K562 (cell line): ENCODE measurements around the gene PLCB3. TPM values are rescaled to one million over a fixed set of nuclear protein-coding genes. Genes with fewer than 3 reads are reported as not detected.
A peak's percentile ranks its signal among the peaks of the same experiment; 100 is the strongest.

Source experiments
- KAT8 ChIP-seq: fragments of 450-650 bp; IDR thresholded peaks from 2 replicates; pipeline ENCODE4 v1.6.1; 2016; ENCODE audit warnings: low read depth, mild to moderate bottlenecking
- RAD21 ChIP-seq, 2 experiments: fragments of 250-450 bp in 1 of 2; fragments of 450-650 bp in 1 of 2; sonication (Bioruptor Pico) in 1 of 2; formaldehyde crosslinking in 1 of 2; IDR thresholded peaks in 1 of 2; conservative IDR thresholded peaks in 1 of 2; 2 replicates each; pipeline versions ENCODE4 v1.4.0 to v1.8.0; 2020 to 2022; ENCODE audit warnings: mild to moderate bottlenecking in 2 of 2, moderate library complexity in 1 of 2
- SMARCA5 ChIP-seq: fragments of 450-650 bp; IDR thresholded peaks from 2 replicates; pipeline ENCODE4 v1.6.1; 2016
- polyA plus RNA-seq, 8 experiments: library from polyadenylated mRNA; depleted of rRNA in 4 of 8; stranded (reverse) in 5 of 8; unstranded in 3 of 8; fragments of >200 nt; fragmentation: Nextera tagmentation in 2 of 8; fragmentation: Illumina TruSeq in 1 of 8; extraction: Ambion mirVana in 2 of 8; extraction: Trizol in 1 of 8; gene quantifications; 2 replicates each; pipeline versions ENCODE4 v1.2.1 to v1.2.3, GENCODE V29; 2011 to 2014; ENCODE audit warnings: inconsistent platforms in 1 of 8, missing spikeins in 1 of 8
- total RNA-seq, 7 experiments: library from RNA; depleted of rRNA in 6 of 7; stranded (reverse); fragments of >200 nt in 6 of 7; fragmentation: Illumina TruSeq in 2 of 7; extraction: Trizol in 2 of 7; gene quantifications; 2 replicates each; pipeline versions ENCODE4 v1.2.1 to v1.2.3, GENCODE V29; 2011 to 2021; ENCODE audit warnings: low replicate concordance in 1 of 7
- TF ChIP-seq, protein P1 (sequence below): fragments of 200-800 bp; sonication (Bioruptor generic); IDR thresholded peaks from 2 replicates; pipeline ENCODE4 v1.6.1; 2016; ENCODE audit warnings: missing genetic modification characterization, missing compliant biosample characterization

PLCB3 gene
- total and polyA plus RNA-seq, 9 of the 15 experiments (the other 6 are each of a cell fraction or from before 2014, with no cell fraction given), result 0.31 to 44.8 (median 14.6) TPM

GRCh38 chr11:64268025-64268892 lies 16.9 kb downstream of the PLCB3 start (continued):
- TF ChIP-seq KAT8 (no peak), RAD21 (CRISPR knock-in tag; conservative IDR thresholded peaks at IDR 0.05 in 1 of 2, IDR thresholded peaks at IDR 0.05 in 1 of 2) (0 out of 4 replicates have a peak, but pooled peaks of 1 of the 2 experiments have one; percentile 2), SMARCA5 (peak; percentile 55; the same call in 1 of the 2 replicates)
- TF ChIP-seq, protein P1, sequence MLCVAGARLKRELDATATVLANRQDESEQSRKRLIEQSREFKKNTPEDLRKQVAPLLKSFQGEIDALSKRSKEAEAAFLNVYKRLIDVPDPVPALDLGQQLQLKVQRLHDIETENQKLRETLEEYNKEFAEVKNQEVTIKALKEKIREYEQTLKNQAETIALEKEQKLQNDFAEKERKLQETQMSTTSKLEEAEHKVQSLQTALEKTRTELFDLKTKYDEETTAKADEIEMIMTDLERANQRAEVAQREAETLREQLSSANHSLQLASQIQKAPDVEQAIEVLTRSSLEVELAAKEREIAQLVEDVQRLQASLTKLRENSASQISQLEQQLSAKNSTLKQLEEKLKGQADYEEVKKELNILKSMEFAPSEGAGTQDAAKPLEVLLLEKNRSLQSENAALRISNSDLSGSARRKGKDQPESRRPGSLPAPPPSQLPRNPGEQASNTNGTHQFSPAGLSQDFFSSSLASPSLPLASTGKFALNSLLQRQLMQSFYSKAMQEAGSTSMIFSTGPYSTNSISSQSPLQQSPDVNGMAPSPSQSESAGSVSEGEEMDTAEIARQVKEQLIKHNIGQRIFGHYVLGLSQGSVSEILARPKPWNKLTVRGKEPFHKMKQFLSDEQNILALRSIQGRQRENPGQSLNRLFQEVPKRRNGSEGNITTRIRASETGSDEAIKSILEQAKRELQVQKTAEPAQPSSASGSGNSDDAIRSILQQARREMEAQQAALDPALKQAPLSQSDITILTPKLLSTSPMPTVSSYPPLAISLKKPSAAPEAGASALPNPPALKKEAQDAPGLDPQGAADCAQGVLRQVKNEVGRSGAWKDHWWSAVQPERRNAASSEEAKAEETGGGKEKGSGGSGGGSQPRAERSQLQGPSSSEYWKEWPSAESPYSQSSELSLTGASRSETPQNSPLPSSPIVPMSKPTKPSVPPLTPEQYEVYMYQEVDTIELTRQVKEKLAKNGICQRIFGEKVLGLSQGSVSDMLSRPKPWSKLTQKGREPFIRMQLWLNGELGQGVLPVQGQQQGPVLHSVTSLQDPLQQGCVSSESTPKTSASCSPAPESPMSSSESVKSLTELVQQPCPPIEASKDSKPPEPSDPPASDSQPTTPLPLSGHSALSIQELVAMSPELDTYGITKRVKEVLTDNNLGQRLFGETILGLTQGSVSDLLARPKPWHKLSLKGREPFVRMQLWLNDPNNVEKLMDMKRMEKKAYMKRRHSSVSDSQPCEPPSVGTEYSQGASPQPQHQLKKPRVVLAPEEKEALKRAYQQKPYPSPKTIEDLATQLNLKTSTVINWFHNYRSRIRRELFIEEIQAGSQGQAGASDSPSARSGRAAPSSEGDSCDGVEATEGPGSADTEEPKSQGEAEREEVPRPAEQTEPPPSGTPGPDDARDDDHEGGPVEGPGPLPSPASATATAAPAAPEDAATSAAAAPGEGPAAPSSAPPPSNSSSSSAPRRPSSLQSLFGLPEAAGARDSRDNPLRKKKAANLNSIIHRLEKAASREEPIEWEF (CRISPR knock-in tag), result 0 out of 2 replicates have a peak, but pooled peaks have one; percentile 32
- TF ChIP-seq, all 486 proteins: peak for 37
